Measurements from ENCODE around the gene OBSCN.
"Not testable (repeated sequence)": the region's sequence is repeated elsewhere in the genome, so short reads cannot be mapped to it uniquely, and the experiment has no call there.

The OBSCN gene

DNA sequence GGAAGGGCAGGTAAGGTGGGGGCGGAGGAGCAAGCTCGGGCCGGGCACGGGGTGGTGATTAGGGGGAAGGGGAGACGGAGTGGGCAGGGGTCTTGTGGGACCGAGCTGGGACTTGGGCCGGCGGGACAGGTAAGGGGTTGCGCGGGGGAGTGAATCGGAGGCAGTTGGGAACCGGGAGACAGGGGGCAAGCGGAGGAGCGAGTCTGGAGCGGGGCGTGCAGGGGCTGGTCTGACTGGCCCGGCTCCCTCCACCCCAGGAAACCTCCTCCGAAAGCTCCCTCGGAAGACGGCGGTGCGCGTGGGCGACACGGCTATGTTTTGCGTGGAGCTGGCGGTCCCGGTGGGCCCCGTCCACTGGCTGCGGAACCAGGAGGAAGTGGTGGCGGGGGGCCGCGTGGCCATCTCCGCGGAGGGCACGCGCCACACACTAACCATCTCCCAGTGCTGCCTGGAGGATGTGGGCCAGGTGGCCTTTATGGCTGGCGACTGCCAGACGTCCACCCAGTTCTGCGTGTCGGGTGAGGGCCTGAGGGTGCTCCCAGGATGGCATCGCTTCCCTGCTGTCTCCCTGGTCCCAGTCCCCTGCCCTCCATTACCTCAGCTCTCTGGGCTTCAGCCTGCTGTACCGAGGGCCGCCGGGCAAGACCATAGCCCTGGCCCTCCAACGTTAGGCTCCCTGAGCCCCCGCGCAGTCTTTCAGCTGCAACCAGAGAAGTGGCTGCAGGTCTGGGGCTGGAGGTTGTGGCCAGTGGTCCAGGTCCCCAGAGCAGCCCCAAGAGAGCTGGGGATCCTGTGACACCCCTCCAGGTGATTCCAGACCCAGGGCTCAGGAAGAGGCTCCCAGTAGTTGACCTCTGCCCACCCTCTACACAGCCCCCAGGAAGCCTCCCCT, 6.3 kb downstream of the OBSCN start:
- no peak for DNase-seq (ENCODE audit: low read depth)

DNA sequence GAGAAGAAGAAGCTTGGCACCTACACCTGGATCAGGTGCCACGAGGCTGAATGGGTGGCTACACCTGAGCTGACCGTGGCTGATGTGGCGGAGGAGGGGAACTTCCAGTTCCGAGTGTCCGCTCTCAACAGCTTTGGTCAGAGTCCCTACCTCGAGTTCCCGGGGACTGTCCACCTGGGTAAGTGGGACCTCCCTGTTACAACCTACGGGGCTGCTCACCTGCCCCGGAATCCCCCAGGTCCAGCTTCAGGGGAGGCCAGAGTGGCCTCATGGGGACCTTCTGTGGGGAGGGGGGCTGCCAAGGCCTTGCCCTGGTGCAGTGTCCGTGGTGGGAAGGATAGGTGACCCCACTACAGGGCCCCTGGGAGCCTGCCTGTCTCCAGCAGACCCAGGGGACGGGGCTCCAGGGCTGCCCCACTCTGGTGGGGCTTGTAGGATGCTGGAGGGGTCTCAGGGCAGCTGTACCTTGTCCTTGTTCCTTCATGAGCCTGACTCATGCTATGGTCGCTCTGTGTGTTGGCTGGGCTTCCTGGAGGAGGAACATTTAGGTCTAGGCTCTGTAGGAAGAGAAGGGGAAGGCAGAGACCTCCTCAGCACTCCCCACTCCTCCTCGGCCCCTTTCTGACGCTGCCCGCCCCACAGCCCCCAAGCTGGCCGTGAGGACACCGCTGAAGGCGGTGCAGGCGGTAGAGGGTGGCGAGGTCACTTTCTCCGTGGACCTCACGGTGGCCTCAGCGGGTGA, 7.2 kb downstream of the OBSCN start:
- no peak for DNase-seq (ENCODE audit: low read depth)

DNA sequence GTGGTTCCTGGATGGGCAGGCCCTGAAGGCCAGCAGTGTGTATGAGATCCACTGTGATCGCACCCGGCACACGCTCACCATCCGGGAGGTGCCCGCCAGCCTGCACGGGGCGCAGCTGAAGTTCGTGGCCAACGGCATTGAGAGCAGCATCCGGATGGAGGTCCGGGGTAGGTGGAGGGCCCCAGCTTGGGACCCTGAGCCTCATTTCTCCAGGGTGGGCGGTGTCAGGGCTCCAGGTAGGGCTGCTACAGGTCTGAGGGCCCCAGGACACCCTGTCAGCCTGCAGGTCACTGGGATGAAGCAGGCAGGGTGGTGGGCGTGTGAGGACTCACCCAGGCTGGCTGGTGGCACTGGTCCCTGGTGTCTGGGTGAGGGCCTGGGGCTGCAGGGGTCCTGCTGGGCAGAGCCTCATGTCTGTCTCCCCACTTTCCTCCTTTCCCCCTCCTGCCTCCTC, 7.8 kb downstream of the OBSCN start:
- DNase-seq (ENCODE audit: low read depth) = no peak

DNA sequence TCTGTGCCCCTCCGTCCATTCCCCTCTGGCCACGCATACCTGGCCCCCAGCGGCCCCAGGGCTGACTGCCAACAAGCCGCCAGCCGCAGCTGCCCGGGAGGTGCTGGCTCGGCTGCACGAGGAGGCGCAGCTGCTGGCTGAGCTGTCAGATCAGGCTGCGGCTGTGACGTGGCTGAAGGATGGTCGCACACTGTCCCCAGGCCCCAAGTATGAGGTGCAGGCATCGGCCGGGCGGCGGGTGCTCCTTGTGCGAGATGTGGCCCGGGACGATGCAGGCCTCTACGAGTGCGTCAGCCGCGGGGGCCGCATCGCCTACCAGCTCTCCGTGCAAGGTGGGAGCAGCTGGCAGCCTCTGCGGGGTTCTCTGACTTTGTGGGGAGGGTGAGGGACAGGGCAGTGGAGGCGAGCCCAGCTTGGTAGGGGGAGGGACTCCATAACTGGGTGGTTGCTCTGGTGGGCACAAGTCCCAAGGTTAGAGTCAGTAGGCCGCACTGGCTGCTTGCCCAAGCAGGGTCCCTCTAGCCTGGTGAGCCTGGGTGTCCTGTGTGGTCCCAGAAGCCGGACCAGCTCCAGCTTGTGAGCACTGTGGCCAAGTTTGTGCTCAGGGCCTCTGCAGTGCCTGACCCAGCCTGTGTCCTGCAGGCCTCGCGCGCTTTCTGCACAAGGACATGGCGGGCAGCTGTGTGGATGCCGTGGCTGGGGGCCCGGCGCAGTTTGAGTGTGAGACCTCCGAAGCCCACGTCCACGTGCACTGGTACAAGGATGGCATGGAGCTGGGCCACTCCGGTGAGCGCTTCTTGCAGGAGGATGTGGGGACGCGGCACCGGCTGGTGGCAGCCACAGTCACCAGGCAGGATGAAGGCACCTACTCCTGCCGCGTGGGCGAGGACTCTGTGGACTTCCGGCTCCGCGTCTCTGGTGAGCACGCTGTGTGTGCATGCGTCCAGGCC, 8.8 kb downstream of the OBSCN start:
- DNase-seq (ENCODE audit: low read depth) = no peak

DNA sequence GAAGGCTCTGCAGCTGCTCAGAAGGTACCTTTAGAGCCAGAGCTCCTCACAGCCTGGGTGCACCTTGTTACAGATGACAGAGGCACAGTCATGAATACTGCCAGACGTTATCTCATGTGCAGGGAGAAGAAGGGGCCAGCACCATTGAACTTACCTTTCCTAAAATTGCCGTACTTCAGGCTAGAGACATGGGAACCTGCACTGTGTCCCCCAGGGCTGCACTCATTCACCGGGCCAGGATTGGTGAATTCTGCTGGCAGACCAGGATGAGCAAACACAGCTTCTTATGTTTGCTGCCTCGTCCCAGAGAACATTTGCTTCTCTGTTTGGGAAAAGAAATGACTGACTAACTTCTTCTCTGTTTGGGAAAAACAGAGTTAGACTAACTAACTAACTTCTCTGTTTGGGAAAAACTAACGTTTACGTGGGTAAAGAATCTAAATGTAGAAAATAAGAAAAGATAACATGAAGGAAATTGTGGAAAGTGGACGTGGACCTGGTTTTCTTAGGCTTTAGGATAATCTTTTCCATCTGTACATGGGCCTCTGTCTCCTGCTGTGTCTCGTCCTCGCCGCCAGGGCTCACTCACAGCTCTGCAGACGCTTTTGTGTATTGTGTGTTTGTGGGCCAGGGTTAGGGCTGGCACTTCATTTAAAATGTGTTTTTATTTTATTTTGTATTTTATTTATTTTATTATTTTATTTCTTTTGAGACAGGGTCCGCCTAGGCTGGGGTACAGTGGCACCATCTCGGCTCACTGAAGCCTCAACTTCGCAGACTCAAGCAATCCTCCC, 9.9 kb downstream of the OBSCN start:
- no peak for DNase-seq (ENCODE audit: low read depth)

DNA sequence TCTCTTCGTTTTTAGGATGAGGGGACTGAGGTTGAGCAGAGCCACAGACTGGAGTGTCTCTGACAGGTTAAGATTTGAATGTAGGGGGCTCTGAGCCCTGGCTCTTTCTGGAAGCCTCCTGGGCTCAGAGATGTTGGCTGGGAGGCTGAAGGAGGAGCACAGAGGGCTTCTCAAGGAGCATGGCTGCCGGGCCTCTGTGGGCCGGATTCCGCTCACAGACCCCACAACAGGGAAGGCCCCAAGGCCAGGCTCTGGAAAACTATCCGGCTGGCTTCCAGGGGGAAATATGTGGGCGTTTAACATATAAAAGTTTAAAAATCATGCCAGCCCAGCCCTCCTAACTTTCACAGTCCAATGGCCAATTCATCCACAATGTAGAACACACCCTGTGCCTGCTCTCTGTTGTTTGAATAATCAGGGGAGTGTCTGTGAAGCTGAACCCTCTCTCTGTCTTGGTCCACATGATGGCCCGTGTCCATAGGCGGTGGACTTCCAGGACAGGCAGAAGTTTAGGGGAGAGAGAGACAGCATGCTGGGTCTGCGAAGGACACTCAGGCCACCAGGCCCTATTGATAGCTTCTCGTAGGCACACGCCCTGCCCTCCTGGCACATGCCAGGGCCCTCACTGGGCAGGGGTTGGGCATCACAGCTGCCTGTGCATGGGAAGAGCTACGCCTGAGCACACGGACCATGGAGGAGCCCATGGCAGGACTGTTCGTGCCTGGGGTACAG, 10.8 kb downstream of the OBSCN start:
- DNase-seq (ENCODE audit: low read depth) = no peak

DNA sequence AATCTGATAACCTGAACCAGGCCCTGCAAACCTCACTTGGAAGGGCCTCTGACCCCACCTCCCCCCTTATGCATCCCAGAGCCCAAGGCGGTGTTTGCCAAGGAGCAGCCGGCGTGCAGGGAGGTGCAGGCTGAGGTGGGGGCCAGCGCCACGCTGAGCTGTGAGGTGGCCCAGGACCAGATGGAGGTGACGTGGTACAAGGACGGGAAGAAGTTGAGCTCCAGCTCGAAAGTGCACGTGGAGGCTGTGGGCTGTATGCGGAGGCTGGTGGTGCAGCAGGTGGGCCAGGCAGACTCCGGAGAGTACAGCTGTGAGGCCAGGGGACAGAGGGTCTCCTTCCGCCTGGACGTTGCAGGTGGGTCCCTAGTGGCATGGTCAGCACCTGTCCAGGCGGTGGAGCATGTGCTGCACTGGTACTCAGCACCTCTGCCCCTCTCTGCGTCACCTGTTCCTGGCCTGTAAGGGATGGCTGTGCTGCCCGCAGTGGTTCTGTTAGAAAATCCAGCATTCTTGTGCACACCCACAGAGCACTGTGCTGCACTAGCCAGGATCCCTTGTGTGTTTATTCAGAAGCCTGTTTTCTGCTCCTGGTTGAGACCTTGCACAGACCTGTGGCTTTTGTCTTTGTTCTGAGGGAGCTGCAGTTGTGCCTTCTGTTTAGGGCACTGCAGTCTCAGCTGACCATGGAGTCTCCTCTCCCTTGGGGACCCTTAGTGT, 11.6 kb downstream of the OBSCN start:
- DNase-seq (ENCODE audit: low read depth) = no peak

DNA sequence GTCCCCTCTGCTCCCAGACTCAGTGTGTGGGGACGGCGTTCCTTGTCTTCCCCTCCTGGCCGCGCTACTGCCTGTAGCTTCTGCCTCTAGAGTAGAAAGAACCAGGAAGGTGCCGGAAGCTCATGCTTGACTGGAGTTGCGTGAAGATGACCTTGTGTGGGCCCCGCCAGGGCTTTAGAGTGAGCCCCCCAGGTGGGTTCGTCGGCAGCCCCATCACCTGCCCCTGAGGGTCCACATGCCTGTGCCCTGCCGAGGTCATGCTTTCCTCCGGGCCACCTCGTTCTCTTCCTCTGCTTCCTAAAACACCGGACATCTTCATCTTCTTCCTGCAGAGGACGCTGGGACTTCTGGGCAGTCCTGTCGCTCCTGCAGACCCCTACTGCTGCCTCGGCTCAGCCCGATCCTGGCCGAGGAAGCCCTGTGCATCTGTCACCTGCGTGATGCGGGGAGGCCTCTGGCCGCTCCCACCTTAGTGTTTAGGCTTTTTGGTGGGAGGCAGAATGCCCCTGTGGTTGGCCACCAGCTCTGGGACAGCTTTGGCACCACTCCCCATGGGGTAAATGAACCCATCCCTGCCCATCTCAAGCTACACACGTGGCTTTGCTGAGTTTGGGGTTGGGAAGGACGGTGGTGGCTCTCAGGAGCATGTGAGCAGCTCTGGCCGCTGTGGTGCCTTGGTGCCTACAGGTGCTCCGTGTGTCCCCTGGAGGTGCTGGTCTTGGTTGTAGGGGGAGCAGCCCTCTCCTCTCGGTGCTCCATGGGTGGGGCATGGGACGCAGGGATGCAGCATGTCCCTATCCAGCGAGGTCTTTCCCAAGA, 12.3 kb downstream of the OBSCN start:
- DNase-seq (ENCODE audit: low read depth) = no peak

DNA sequence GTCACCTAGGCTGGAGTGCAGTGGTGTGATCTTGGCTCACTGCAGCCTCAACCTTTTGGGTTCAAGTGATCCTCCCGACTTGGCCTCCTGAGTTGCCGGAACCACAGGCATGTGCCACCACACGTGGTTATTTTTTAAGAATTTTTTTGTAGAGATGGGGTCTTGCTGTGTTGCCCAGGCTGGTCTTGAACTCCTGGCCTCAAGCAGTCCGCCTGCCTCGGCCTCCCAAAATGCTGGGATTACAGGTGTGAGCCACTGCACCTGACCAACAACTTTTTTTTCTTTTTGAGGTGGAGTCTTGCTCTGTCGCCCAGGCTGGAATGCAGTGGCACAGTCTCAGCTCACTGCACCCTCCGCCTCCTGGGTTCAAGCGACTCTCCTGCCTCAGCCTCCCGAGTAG, 13.3 kb downstream of the OBSCN start:
- DNase-seq (ENCODE audit: low read depth) = not testable (repeated sequence)

DNA sequence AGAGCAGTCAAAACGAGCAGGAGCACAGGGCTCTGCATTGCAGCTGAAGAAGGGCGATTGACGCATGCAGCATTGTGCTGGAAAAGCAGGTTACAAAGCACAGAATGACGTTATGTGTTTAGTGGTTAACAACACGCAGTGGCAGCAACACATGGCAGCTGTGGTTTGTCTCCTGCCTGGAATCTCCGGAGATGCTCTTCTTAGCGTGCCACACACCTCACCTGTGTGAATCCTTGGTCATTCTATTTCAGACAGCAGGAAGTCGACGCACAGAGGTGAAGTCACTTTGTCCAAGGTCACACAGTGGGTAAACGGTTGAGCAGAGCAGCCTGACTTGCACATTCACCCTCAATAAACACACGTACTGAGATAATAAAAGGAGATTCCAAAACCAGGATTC, 14.7 kb downstream of the OBSCN start:
- no peak for DNase-seq (ENCODE audit: low read depth)

DNA sequence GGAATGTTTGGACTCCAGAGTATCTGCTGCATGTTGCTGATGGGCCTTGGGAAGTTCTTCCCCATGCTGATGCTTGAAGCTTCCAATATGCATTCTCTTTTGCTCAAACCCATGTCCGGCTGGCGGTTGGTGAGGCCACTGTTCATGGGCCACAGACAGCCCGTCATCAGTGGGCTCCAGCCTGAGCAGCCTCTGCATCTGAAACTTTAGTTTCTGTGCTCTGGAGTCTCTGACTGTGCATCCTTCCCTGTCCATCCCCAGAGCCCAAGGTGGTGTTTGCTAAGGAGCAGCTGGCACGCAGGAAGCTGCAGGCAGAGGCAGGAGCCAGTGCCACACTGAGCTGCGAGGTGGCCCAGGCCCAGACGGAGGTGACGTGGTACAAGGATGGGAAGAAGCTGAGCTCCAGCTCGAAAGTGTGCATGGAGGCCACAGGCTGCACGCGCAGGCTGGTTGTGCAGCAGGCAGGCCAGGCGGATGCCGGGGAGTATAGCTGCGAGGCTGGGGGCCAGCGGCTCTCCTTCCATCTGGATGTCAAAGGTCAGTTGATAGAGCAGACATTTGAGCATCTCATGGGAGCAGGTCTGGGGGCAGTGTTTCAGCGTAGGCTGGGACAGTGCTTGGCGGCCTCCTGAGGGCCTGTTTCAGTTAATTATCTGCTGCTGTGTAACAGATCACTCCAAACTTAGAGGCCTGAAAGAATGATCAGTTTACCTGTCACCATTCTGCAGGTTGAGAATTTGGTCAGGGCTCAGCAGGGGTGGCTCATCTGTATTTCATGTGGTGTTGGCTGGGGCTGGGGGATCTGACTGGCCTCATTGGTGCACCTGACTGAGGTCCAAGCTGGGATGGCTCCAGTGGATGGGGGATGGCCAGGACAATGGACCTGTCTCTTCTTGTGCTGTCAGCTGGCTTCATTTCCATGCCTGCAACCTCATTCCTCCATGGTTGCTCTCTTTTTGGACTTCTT, 16.6 kb downstream of the OBSCN start:
- DNase-seq (ENCODE audit: low read depth) = no peak

DNA sequence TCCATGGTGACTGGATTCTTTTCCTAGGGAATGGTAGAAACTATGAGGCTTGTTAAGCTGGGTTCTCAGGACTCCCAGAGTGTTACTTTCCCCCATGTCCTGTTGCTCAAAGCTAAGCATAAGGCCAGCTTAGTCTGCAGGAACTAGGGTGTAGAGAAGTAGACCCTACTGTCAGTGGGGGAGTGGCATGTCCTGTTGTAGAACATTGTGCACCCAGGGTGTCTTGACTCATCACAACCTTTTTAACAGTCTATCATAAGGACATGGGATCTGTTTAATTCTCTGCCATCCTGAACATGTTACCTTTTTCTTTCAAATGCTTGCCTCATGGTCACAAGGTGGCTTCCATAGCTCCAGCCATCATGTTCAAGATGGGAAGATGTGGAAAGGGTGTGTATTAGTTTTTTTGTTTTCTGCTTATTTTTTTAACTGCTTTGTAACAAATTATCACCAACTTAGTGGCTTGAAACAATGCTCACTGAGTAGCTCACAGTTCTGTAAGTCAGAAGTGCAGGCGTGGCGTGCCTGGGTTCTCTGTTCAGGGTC, 17.4 kb downstream of the OBSCN start:
- DNase-seq (ENCODE audit: low read depth) = no peak

DNA sequence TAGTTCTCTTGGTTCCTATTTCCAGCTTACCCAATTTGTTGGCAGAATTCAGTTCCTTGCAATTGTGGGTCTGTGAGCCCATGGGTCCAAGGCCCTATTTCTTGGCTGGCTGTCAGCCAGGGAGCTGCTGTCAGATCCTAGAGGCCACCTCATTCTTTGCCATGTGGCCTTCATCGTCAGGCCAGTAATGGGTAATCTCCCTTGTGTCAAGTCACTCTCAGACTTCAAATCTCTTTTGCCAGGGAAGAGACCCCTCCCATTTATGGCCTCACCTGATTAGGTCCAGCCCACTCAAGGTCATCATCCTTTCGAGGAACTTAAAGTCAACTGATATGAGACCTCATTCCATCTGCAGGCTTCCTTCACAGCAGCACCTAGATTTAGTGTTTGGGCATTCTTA, 17.9 kb downstream of the OBSCN start:
- no peak for DNase-seq (ENCODE audit: low read depth)

DNA sequence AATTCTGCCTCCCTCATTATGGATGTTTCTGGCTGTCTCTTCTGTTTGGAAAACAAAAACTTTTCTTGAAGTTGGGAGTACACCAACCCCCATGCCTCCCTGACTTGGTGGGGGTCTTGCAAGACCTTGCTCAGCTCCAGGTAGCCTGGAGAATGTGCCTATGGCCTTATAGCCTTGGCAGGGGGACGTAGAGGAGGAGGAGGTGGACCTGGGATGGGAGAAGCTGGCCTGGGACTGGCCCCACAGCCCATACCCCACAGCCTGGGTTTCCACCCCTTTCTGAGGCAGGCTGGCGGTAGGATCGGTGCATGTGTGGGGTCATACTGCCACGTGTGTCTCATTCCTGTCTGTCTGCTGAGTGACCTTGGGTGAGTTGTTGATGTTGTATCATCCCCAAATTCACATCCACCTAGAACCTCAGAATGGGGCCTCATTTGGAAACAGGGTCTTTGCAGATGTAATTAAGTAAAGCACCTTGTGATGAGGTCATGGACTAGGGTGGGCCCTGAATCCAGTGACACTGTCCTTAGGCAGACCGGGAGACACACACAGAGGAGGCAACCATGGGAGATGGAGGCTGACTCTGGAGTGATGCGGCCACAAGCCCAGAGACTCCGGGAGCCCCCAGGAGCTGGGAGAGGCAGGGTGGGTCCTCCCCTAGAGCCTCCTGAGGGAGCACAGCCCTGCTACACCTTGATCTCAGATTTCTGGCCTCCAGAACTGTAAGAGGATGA, 18.5 kb downstream of the OBSCN start:
- no peak for DNase-seq (ENCODE audit: low read depth)

DNA sequence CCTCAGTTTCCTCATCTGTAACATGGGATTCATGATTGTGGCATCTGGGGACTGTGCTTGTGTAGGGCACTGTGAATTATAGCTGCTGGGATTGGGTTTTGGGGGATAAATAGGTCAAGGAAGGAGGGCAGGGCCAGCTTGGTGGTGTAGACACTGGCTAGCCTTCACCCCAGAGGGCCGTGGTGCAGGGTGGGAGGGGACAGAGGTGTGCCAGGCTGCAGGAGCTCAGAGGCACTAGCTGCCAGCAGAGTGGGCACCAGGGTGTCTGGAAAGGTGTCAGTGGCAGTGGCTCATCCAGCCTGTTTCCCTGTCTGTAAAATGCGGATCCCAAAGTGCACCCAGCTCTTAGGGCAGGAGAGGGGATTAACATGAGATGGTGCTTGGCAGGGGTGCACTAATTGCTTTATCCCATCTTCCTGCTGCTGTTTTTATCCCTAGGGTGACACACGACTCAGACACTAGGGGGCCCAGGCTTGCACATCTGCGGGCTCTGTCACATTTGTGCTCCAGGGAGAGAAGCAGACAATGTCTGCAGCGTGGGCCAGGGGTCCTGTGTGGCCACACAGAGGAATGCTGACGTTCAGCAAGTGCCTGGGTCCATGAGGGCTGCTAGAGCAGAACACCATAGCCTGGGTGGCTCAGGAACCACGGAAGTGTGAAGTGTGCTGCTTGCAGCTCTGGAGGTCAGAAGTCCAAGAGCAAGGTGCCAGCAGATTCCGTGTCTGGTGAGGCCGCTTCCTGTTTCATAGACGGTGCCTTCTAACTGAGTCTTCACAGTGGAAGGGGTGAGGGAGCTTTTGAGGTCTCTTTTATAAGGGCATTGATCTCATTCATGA, 19.3 kb downstream of the OBSCN start:
- DNase-seq (ENCODE audit: low read depth) = no peak

DNA sequence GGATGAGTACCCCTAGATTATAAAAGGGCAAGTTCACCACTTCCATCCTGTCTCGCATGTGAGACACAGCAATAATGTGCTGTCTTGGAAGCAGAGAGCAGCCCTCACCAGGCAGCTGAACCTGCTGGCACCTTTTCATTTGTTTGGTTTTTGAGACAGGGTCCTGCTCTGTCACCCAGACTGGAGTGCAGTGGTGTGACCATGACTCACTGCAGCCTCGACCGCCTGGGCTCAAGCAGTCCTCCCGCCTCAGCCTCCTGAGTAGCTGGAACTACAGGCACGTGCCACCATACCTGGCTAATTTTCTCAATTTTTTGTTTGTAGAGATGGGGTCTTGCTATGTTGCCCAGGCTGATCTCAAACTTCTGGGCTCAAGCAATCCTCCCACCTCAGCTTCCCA, 20.3 kb downstream of the OBSCN start:
- not testable (repeated sequence) for DNase-seq (ENCODE audit: low read depth)

Data from GM04504 (cell line).